Dermis blood vessel endothelial cell (primary cell): Measurements from ENCODE around the gene ZNF765. TPM values are rescaled to one million over a fixed set of nuclear protein-coding genes. Genes with fewer than 3 reads are reported as not detected.

Experiments
- total RNA-seq: library from RNA; depleted of rRNA; stranded (reverse); fragments of >200 nt; gene quantifications from 2 replicates; pipeline ENCODE4 v1.2.3, GENCODE V29; 2014

Gene ZNF765
- total RNA-seq, 1 donor from 2014 or later, result 19.9 TPM

Other genes starting within 250 kb of the ZNF765 start
- 7.5 and 8.3 TPM in 2 replicates for gene ZNF347, start 236.1 kb upstream of the ZNF765 start, total RNA-seq
- 2.6 and 3.0 TPM in 2 replicates for gene ZNF665, start 201.8 kb upstream of the ZNF765 start, total RNA-seq
- 15.8 and 19.9 TPM in 2 replicates for gene ZNF677, start 140.3 kb upstream of the ZNF765 start, total RNA-seq
- gene VN1R2, start 136.9 kb upstream of the ZNF765 start, total RNA-seq, result not detected in 2 replicates
- gene VN1R4, start 127.4 kb upstream of the ZNF765 start, total RNA-seq, result not detected in 2 replicates
- gene ZNF845, start 61.4 kb upstream of the ZNF765 start, total RNA-seq, result 12.5 and 12.6 TPM in 2 replicates
- 9.9 and 11.9 TPM in 2 replicates for gene ZNF525, start 29.4 kb upstream of the ZNF765 start, total RNA-seq
- 13.4 and 14.2 TPM in 2 replicates for gene ZNF761, start 36.8 kb downstream of the ZNF765 start, total RNA-seq
- 4.9 and 5.3 TPM in 2 replicates for gene ZNF813, start 72.6 kb downstream of the ZNF765 start, total RNA-seq
- gene ZNF331, start 143.0 kb downstream of the ZNF765 start, total RNA-seq, result 9.0 and 14.3 TPM in 2 replicates
- gene DPRX, start 236.8 kb downstream of the ZNF765 start, total RNA-seq, result not detected in 2 replicates